ENCODE results near the gene MRPL2. TPM values are rescaled to one million over a fixed set of nuclear protein-coding genes. Genes with fewer than 3 reads are reported as not detected.

MRPL2 gene
- total and polyA plus RNA-seq, 2 of the 8 experiments (the other 6 are each of a cell fraction or from before 2014, with no cell fraction given) = 58.7 to 99.9 TPM

DNA sequence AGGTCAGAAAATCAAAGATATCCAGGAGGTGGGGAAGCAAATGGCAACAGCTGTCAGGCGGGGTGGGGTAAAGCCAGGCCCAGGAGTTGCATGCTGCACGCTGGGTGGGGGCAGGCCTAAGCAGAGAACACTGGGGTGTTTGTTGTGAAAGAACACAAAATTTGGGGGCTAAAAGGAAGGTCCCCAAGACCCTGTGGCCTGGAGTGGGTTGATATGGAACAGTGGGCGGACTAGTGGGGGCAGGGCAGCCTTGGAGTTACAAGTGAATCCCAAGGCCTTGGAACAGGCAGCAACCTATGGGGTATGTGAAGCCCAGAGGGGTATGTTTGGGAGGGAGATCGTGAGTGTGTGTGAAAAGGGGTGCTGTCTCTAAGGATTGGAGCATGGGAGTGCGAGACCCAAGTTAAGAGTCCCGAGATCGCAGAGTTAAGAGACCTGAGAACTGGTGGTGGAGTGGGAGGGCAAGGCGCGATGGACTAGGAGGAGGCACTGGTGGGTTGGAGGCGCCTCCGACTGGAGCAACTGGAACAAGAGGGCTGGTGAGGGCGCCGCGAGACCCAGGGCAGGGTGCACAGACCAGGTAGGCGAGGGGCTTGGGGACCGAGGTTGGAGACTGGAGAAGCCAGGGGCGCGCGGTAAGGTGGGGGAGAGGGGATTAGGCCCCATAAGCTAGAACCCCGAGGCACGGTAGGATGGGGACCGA, 6.2 kb downstream of the MRPL2 start:
- peak overlapping the region; percentile 72 to 91 (median 78) for H3K4me3 ChIP-seq (ENCODE audit: extremely low read depth in 1 of 4, insufficient read depth in 2 of 4, low read depth in 3 of 4, low read length in 4 of 4)
- peak overlapping the region; percentile 85 for H3K4ac ChIP-seq (replicated peaks; ENCODE audit: insufficient read length, low read depth, low read length)
- peak overlapping the region; percentile 80 to 88 (median 82) for H3K9ac ChIP-seq (replicated peaks in 1 of 4; ENCODE audit: extremely low read depth in 1 of 4, low read depth in 3 of 4, low read length in 3 of 4)
- peaks cover 0 to 10% (median 5%) of the 10 kb centered on the region in 4 experiments; a peak in 4 of 7 replicates for H3K4me1 ChIP-seq (replicated peaks in 1 of 4; ENCODE audit: control insufficient read depth in 3 of 4, insufficient read depth in 4 of 4, low read length in 3 of 4)
- no peak for FAIRE-seq
- no peak overlapping the region for H3K14ac ChIP-seq (ENCODE audit: insufficient read length)
- 0 out of 2 replicates have a peak overlapping the region, but pooled peaks have one; percentile 46 for H2BK12ac ChIP-seq (ENCODE audit: low read depth, low read length)
- DNase-seq (ENCODE audit: low read depth in 1 of 2, low spot score in 2 of 2) = no peak
- peaks cover 0 to 5% of the 10 kb centered on the region in 2 experiments; a peak in 3 of 4 replicates for H3K79me2 ChIP-seq (ENCODE audit: control insufficient read depth in 1 of 2, insufficient read depth in 2 of 2, low read length in 2 of 2)
- H3K56ac ChIP-seq (replicated peaks; ENCODE audit: insufficient read length, low read depth, low read length) = peak overlapping the region; percentile 43
- peaks cover 1 to 4% of the 10 kb centered on the region in 2 experiments for H4K20me1 ChIP-seq (replicated peaks in 1 of 2; ENCODE audit: control insufficient read depth in 1 of 2, insufficient read depth in 2 of 2, low read length in 2 of 2)
- no peaks in the 10 kb centered on the region for H3K27me3 ChIP-seq (replicated peaks in 1 of 4; ENCODE audit: control insufficient read depth in 3 of 4, extremely low read depth in 1 of 4, insufficient read depth in 3 of 4, low read length in 3 of 4)
- H2AFZ ChIP-seq (ENCODE audit: low read length) = peak overlapping the region; percentile 36; the same call in 1 of the 2 replicates
- H3K18ac ChIP-seq (ENCODE audit: extremely low read depth, low read length) = peak overlapping the region; percentile 96
- no peak for TF ChIP-seq TAF7 (optimal IDR thresholded peaks at IDR 0.05; ENCODE audit: borderline replicate concordance, low read depth, low read length)
- TF ChIP-seq YY1 (IDR thresholded peaks at IDR 0.05; ENCODE audit: low read depth, low read length) = no peak
- TF ChIP-seq TBP (IDR thresholded peaks at IDR 0.05; ENCODE audit: low read depth, low read length) = no peak
- TF ChIP-seq EZH2 (IDR thresholded peaks at IDR 0.05; ENCODE audit: low read depth, low read length, severe bottlenecking) = no peak
- TF ChIP-seq, protein P1, sequence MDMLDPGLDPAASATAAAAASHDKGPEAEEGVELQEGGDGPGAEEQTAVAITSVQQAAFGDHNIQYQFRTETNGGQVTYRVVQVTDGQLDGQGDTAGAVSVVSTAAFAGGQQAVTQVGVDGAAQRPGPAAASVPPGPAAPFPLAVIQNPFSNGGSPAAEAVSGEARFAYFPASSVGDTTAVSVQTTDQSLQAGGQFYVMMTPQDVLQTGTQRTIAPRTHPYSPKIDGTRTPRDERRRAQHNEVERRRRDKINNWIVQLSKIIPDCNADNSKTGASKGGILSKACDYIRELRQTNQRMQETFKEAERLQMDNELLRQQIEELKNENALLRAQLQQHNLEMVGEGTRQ (IDR thresholded peaks at IDR 0.05; ENCODE audit: low read length) = no peak
- no peak for TF ChIP-seq POLR2A (IDR thresholded peaks at IDR 0.05; ENCODE audit: control extremely low read depth in 1 of 2, low read depth in 2 of 2, low read length in 2 of 2)
- peak overlapping the region; percentile 87 for H3K27ac ChIP-seq (ENCODE audit: low read depth, low read length)
- peak overlapping the region; percentile 90; the same call in 1 of the 2 replicates for H4K8ac ChIP-seq (ENCODE audit: extremely low read depth, insufficient read depth, low read length)
- peak overlapping the region; percentile 92 for H2BK5ac ChIP-seq (ENCODE audit: low read depth, low read length)
- H3K23ac ChIP-seq (ENCODE audit: insufficient read length) = no peak overlapping the region
- 18% methylated on average over 22 of the region's 22 CpGs; no CpG with 5 or more reads in 1 of the 2 experiments for WGBS, 2 experiments (ENCODE audit: extremely low coverage in 1 of 2, insufficient coverage in 1 of 2, insufficient read length in 1 of 2, insufficient replicate concordance in 2 of 2, low coverage in 1 of 2, low lambda C conversion rate in 2 of 2, missing lambda C conversion rate in 1 of 2)
- peaks cover 8% of the 10 kb centered on the region for H3K79me1 ChIP-seq (ENCODE audit: low read depth, low read length)
- peaks cover 7% of the 10 kb centered on the region for H3K23me2 ChIP-seq (ENCODE audit: low read depth, low read length)
- ChIA-PET CTCF (ENCODE audit: partially characterized antibody) (interaction anchor here (0.6 to 3.0 kb wide), 5 partner anchors 30 to 90 kb away, joined by 3 to 18 read pairs (median 3); no protein-coding TSS in a partner anchor), POLR2A (ENCODE audit: partially characterized antibody) (interaction anchor here (0.8 to 29.7 kb wide), 20 partner anchors 8 to 1193 kb away, joined by 3 to 584 read pairs (median 5); partner anchors contain the start of genes KLHDC3, MEA1, PEX6 and PTK7)
- no peak overlapping the region for H2BK120ac ChIP-seq (replicated peaks; ENCODE audit: low read depth, low read length)
- H4K5ac ChIP-seq (ENCODE audit: insufficient read length, low read depth, low read length) = peak overlapping the region; percentile 87
- H2AK5ac ChIP-seq (ENCODE audit: low read depth, low read length) = no peak overlapping the region
- H3K9me3 ChIP-seq (ENCODE audit: insufficient read depth in 2 of 2, low read depth in 1 of 2, low read length in 1 of 2) = no peaks in the 10 kb centered on the region
- H3K4me2 ChIP-seq (ENCODE audit: insufficient read depth in 1 of 2, low read depth in 2 of 2, low read length in 2 of 2) = peak overlapping the region; percentile 83 to 97
- H2BK20ac ChIP-seq (ENCODE audit: low read length) = no peak overlapping the region
- H3K36me3 ChIP-seq (ENCODE audit: control insufficient read depth in 2 of 4, insufficient read depth in 4 of 4, low read length in 3 of 4) = peaks cover 5 to 28% (median 20%) of the 10 kb centered on the region in 4 experiments; a peak in 7 of 8 replicates
- H2BK15ac ChIP-seq (ENCODE audit: low read length) = no peak overlapping the region
- H4K91ac ChIP-seq (replicated peaks; ENCODE audit: insufficient read length, low read length) = peak overlapping the region; percentile 58
